Left ventricle myocardium superior (tissue), 1 donor: ENCODE results near the gene HSPB3. TPM values are rescaled to one million over a fixed set of nuclear protein-coding genes. Genes with fewer than 3 reads are reported as not detected.
"Not testable (repeated sequence)": the region's sequence is repeated elsewhere in the genome, so short reads cannot be mapped to it uniquely, and the experiment has no call there.

ENCODE experiments used
- ATAC-seq: fragments of 200-7000 bp; cut with Tn5 transposase; one replicate; pipeline ENCODE4 v1.9.1; 2020; ENCODE audit warnings: mild to moderate bottlenecking, moderate library complexity
- DNase-seq: peaks from one replicate; pipeline ENCODE4 v3.0.0-alpha.2; 2020
- intact Hi-C: fragments of 100-400 bp; cut with micrococcal nuclease; formaldehyde crosslinking; loops from one replicate; pipeline ENCODE4 v1.11.0; 2022
- long read RNA-seq: library from polyadenylated mRNA; unstranded; transcript quantifications from one replicate; pipeline ENCODE4 v2.0.0, GENCODE V29; 2021
- total RNA-seq: library from RNA; stranded (reverse); fragmentation: NEBNext Ultra II Directional; extraction: Animal tissue kit (Norgen Biotek cat#: 25700); gene quantifications from one replicate; pipeline ENCODE4 v1.2.1, GENCODE V29; 2021
- donor health status: DM: no; HTN: yes; CAD: no; lungs with severe emphysema.

The HSPB3 gene, protein sequence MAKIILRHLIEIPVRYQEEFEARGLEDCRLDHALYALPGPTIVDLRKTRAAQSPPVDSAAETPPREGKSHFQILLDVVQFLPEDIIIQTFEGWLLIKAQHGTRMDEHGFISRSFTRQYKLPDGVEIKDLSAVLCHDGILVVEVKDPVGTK
- 492 TPM for total RNA-seq
- long read RNA-seq, transcript HSPB3-201 (1 exons, 784 nt), result major isoform, 252 of 252 reads
- long read RNA-seq, partial matches to known transcripts, result 0 of 252 reads
- long read RNA-seq, other reads (novel, unspliced or antisense), result 0 of 252 reads

DNA sequence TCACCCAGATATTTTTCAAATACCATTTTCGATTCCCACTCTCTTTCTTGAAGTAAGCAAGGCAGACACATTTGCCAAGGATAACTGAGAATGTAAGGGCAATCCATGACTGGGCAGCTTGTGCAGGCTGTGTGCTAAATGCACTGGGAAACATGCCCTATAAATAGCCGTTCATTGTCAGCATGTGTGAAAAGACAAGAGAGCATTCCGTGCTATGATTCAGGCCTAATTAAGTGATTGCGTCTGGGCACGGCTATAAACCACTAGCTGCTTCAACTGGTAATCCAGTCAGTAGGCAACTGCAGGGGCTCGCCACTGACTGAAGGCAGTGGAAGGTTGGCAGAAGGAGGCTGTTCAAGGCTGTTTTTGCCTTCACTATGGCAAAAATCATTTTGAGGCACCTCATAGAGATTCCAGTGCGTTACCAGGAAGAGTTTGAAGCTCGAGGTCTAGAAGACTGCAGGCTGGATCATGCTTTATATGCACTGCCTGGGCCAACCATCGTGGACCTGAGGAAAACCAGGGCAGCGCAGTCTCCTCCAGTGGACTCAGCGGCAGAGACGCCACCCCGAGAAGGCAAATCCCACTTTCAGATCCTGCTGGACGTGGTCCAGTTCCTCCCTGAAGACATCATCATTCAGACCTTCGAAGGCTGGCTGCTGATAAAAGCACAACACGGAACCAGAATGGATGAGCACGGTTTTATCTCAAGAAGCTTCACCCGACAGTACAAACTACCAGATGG, at the start of gene HSPB3:
Gene HSPB3, plus strand, starts transcription at position 287 of the 745 bp plus-strand sequence. Its CDS starts 91 bp downstream, at position 378.
- DNase-seq (peak; percentile 68), ATAC-seq (peak; percentile 81)
- intact Hi-C loops, result no loop called here

DNA sequence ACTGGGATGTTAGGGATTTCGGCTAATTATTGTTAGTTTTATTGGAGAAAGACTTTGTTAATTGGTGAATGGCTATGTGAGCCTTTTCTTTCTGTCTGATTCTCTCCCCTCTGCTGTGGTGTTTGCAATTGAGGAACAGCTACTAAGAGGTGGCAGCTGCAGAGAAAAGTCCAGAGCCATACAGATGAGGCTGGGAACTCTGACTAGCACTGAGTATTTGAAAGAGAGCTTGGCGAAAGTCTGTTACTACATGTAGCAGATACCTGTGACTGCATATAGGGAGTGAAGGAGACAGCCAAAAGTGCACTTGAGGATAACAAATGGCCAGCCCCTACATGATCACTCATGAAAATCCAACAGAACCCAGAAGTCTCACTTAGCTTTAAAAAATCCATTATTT, 44.3 kb upstream of the HSPB3 start:
- intact Hi-C loops, result no loop called here
- ATAC-seq, result no peak
- DNase-seq, result no peak

DNA sequence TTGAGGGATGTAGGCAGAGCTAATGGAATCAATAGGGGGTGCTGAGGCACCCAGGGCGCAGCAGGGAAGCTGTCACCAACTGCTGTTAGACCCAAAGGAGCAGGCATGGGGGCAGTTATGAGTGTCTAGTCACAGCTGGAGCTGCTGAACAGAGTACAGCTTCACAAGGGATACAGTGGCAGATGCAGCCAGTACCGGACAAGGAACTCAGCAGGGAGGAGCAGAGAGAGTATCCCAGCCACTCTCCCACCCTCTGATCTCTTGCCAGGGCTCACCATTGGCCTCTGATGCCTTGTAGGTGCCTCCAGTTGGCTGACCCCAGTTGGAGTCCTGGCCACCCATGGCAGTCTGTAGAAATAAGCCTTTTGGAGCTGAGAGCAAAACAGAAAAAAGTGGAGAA, 42.6 kb upstream of the HSPB3 start:
- intact Hi-C loops, result no loop called here
- no peak for DNase-seq
- ATAC-seq, result no peak

DNA sequence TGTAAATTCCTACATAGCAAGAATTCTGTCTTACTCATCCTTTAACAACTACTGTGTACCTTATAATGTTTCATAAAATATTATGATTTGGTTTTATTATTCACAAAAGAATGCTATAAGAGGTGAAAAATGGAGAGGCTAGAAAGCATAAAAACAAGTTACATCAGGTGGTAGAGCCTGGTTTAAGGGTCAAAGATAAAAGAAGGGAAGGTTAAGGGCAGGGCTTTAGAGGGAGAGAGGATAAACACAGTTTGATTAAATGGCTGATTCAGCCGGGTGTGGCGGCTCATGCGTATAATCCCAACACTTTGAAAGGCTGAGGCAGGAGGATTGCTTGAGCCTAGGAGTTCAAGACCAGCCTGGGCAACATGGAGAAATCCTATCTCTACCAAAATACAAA, 40.4 kb upstream of the HSPB3 start:
- DNase-seq (no peak), ATAC-seq (no peak)
- intact Hi-C loops, result loop anchor here (5.0 kb wide), 1 partner anchor 163 kb away; no protein-coding TSS in a partner anchor

DNA sequence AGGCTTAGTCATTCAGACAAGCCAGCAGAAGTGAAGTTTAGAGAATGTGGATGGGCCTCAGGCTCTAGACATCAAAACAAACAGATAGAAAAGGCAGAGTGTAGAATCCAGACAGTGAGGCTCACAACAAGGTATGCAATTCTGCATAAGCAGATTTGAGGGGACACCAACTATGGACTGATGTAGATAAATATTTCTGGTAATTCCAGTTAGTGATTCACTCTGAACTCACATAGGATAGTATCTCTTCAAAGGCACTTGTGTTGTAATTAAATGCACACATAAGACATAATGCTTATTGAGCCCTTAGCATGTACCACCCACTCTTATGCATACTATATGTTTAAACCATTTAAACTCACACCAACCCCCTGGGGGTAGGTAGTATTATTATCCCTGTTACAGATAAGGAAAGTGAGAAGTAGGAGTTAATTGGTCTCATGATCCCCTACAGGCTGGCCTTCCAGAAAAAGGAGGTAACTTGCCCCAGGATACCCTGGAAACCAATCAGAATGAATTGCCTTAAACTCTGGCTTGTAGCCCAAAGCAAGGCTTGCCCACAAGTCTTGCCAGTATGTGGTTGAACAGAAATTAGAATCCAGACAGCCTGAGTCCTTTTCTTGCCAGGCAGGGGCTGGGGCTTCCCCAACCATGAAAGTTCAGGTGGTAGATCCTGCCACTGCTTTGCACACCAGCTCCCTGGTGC, 39.5 kb upstream of the HSPB3 start:
- DNase-seq (no peak), ATAC-seq (no peak)
- intact Hi-C loops, result loop anchor here (5.0 kb wide), 1 partner anchor 164 kb away; no protein-coding TSS in a partner anchor

DNA sequence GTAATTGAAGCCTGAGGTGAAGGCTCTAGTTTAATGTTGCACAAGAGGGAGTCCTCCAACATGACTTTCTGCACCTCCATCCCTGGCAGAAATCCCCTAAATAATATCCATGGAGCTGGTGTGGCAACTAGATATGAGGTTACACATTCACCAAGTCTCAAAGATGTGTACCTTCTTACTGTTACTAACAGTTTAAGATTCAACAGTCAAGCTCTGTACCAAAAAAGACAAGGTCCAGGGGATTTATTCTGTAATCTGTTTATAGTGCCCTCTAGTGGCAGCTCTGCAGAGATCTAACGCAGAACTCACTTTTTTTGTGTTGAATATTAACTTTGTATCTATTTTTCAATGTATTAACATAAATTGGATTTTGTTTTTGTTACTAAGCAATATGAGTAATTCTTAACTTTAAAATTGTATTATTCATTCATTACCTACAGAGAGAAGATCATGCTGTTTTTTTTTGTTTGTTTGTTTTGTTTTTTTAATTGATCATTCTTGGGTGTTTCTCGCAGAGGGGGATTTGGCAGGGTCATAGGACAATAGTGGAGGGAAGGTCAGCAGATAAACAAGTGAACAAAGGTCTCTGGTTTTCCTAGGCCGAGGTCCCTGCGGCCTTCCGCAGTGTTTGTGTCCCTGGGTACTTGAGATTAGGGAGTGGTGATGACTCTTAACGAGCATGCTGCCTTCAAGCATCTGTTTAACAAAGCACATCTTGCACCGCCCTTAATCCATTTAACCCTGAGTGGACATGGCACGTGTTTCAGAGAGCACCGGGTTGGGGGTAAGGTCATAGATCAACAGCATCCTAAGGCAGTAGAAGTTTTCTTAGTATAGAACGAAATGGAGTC, 35.7 kb upstream of the HSPB3 start:
- intact Hi-C loops, result loop anchor here (5.0 kb wide), 1 partner anchor 167 kb away; no protein-coding TSS in a partner anchor
- DNase-seq, result not testable (repeated sequence)
- peak; percentile 77 for ATAC-seq

DNA sequence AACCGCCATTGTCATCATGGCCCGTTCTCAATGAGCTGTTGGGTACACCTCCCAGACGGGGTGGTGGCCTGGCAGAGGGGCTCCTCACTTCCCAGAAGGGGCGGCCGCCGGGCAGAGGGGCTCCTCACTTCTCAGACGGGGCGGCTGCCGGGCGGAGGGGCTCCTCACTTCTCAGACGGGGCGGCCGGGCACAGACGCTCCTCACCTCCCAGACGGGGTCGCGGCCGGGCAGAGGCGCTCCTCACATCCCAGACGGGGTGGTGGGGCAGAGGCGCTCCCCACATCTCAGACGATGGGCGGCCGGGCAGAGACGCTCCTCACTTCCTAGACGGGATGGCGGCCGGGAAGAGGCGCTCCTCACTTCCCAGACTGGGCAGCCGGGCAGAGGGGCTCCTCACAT, 35.0 kb upstream of the HSPB3 start:
- ATAC-seq, intact Hi-C loops, DNase-seq: not testable (repeated sequence)

DNA sequence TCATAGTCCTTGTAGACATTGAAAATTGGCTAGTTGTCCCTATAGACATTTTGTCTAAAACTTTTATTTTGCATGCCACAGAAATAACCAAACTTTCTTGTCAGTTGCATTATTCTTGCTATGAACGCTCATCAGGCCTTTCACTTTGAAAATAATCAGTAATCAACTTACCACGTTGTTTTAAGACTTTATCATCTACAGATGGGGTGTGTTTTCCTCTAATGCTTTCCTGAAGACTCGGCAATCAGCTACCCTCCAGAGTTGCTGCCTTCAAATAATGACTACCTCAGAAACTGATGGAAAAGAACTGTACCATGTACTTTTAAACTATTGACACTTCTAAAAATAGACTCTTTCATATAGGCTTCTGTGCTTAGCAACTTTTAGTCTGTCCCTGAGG, 33.5 kb upstream of the HSPB3 start:
- ATAC-seq (no peak), DNase-seq (no peak)
- intact Hi-C loops, result no loop called here

DNA sequence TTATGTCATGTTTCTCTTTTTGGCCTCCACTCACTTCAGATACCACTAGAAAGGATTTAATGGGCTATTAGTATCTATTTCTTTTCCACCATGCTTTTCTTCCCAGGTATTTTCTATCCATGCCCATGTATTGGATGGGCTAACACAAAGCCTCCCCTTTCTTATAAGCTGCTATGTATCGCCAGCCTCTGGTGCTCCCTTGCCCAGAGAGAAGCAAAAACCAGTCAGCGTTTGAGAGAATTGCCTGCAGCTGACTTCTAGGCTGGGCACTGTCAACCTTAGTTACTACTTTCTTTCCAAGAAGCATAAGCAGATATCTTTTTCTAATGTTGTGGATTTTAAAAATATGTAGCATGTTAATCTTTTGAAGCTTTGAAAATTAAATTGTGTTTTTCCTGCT, 30.2 kb upstream of the HSPB3 start:
- ATAC-seq, result no peak
- intact Hi-C loops, result no loop called here

DNA sequence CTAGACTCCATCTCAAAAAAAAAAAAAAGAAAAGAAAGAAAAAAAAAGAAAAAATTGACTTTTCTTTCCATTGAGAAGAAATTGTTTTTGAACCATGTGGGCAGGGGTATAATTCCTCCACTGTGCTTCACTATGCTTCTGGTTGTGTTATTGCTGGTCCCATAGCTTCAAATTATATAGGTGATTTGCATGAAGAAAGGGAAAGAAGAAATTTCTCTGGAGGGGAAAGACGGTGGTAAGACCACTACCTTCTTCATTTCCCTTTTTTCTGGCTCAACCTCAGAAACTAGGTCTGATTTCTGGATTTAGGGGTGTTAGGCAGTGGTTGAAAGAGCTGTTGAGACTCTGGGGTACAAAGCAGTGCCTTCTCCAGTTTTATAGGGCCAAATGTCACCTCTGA, 29.3 kb upstream of the HSPB3 start:
- intact Hi-C loops, result no loop called here
- DNase-seq, result no peak
- ATAC-seq, result no peak

More for the DNA sequence above, 30.2 kb upstream of the HSPB3 start:
- DNase-seq, result no peak

DNA sequence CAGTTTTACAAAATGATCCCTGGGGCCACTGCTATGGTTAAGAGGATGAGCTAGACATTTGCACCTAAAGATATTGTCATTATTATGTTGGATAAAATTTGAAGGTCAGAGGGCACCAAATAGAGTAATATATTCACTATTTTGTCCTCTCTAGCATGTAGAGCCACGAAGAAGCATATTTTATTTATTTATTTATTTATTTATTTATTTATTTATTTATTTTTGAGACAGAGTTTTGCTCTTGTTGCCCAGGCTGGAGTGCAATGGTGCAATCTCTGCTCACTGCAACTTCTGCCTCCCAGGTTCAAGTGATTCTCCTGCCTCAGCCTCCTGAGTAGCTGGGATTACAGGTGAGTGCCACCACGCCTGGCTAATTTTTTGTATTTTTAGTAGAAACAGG, 20.8 kb upstream of the HSPB3 start:
- DNase-seq, intact Hi-C loops, ATAC-seq: not testable (repeated sequence)

DNA sequence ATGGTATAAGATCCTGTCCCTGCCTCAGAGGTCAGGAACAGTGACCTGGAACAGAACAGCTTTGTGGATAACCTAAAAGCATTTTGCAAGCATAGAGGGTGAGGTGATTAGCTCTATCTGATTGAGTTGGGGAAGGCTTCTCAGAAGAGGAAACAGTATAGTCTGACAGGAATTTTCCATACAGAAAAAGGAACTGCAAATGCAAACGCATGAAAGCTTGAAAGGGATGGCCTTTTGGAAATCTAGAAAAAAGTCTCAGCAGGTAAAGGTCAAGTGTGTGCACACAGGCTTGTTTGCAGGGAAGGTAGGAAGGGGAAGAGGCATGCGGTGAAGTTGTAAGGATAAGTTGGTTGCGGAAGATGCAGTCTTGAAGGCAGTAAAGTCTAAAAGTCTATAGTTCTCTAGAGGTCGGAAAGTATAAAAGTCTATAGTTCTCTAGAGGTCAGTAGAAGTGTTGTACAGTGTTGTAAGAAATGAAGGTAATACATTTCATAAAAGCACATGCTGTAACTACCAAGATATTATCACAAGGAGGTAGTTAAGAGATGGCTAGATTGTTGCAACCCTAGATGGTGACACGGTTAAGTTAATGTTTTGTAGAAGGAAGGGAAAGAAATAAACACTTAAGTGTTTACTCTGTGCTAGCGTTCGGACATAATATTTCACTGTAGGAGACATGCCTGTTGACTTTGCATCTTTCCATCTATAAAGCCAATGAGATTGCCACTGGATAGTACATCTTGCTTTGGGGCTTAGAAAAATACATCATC, 16.7 kb upstream of the HSPB3 start:
- no peak for DNase-seq
- intact Hi-C loops, result no loop called here
- no peak for ATAC-seq

DNA sequence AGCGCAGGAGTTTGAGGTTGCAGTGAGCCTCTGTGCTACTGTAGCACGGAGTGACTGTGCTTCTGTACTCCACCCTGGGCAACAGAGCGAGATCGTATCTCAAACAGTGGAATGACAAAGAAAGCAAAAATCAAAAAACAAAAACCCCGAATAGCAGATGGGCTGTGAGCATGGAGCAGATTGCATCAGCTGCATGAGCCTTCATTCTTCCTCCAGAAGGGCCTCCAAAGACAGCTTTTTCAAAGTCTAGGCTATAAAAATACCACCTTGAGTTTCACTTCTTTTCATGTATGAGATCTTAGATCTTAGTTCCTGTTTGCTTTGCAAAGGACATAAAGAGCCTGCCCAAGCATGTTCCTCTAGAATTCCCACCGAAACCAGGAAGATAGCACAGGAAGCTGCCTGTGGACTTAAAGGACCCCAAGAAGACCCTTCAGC, 15.0 kb upstream of the HSPB3 start:
- intact Hi-C loops, result no loop called here
- DNase-seq (no peak), ATAC-seq (no peak)

DNA sequence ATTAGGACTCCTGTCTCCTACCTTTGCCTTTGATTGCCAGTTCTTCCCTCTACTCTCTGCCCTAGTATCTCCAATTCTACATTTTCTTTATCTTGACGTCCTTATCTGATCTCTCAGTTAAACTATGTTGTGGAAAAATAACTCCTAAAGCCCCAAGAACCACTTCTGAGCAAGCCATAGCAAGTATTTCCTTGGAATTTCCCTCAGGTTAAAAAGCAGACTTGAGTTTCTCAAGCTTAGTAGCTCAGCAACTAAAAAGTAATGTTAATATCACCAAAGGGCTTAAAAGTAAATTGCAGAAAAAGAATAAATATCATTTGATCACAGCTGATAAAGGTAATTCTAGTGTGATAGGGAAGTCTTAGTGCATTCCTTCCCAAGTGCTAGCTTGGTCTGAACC, 13.2 kb upstream of the HSPB3 start:
- DNase-seq (no peak), ATAC-seq (no peak)
- intact Hi-C loops, result no loop called here

DNA sequence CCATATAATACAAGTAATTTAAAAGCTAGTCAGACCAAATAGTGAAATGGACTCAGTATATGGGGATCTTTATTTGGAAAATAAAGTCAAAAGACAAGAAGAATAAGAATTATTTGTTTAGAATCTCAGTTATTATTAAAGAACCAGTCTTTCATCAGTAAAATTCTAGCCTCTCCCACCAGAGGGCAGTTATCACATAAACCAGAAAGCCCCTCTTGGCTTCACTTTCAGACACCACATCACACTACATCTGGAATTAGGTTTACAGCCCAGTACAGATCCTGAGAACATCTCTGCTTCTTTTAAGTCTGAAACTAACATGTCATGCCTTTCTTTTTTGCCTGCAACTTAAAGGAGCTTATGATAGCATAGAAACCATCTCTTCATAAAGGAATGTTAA, 12.2 kb upstream of the HSPB3 start:
- DNase-seq (no peak), ATAC-seq (no peak)
- intact Hi-C loops, result no loop called here

DNA sequence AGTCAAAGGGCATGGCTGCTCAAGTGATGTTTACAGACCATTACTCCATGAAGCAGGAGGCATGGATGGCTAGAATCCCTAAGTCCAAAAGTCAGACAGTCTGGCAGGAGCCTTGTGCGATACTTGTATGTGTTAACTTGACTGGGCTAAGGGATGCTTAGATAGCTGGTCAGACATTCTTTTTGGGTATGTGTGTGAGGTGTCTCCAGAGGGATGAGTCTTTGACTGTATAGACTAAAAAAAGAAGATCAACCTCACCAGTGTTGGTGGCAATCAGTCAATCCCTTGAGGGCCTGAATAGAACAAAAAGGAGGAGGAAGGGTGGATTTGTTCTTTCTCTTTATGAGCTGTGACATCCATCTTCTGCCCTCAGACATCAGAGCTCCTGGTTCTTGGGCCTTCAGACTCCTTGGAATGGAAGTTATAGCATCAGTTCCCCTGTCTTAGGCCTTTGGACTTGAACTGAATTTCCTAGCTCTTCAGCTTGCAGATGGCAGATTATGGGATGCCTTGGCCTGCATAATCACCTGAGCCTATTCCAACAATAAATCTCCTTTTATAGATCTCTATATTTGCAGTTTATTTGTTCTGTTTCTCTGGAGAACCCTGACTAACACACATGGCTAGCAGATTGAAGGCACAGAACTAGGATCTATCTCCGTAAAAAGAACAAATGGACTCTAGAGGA, 9.7 kb upstream of the HSPB3 start:
- DNase-seq (no peak), ATAC-seq (peak; percentile 61)
- intact Hi-C loops, result no loop called here

DNA sequence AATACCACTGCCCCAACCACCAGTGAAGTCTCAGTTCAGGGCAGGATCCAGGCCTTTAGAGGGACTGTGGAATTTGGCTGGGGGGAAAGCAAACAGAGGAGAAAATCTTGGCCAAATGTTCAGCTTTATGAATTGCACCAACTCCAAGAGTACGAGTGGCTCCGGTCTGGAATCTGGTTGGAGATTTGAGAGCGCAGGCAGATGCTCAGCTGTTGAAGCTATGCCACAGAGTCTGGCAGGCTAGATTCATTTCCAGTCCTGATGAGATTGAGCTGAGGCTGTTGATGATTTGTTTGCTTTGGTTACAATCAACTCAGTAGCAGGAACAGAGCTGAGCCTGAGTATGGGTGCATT, 9.1 kb upstream of the HSPB3 start:
- intact Hi-C loops, result no loop called here
- peak; percentile 97 for ATAC-seq
- DNase-seq, result peak; percentile 50

DNA sequence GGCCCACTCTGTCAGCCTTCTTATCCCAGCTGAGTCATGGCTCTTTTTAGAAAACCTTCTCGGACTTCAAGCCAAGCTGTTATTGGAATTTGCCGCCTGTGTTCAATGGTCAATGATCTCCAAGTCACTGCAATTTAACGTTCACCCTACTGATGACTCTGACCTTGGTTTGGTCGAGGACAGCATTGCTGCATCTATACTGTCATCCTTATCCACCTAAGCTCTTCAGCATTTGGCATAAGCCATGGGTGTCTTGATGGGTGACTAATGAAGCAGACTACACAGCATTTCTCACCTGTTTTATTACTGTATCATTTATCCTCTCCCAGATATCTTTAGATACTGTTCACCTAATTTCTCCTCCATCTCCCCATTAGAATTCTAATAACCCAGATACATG, 5.6 kb upstream of the HSPB3 start:
- intact Hi-C loops, result no loop called here
- DNase-seq, result no peak
- no peak for ATAC-seq
